GM21515 (cell line): ENCODE data around the gene SNX9.
A peak's percentile ranks its signal among the peaks of the same experiment; 100 is the strongest.
"Not testable (repeated sequence)": the region's sequence is repeated elsewhere in the genome, so short reads cannot be mapped to it uniquely, and the experiment has no call there.

Experiments
- ATAC-seq: cut with Tn5 transposase; IDR thresholded peaks from one replicate; pipeline ENCODE4 v1.9.1; 2021; ENCODE audit not compliant: unreplicated experiment

SNX9 gene

DNA sequence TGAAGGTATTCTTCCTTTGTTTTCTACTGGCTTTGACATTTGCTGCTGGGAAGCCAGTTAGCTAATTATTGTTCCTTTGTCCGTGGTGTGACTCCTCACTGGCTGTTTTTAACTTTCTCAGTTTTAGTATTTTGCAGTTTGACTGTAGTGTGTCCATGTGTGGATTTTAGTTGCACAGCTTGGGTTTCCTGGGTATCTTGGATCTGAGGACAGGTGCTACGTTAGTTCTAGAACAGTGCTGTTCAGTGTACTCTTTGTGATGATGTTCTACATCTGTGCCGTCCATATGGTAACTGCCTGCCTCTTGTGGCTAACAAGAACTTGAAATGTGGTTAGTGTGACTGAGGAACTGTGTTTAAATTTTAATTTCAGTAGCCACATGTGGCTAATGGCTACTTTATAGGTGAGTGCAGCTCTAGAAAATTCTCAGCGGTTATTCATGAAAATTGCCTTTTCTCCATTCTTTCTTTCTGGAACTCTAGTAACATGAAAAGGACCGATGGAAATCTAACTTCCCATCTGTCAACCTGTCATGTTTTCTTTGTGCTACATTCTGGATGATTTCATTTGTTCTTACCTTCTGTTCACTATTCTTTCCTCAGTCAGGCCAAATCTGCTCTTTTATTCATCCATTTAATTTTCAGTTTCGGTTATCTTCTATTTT is 7.4 kb downstream of the SNX9 start:
- peak; percentile 90 for ATAC-seq

- no peak for ATAC-seq
Measured at GRCh38 chr6:157831018-157831369, 7.9 kb downstream of the SNX9 start.

DNA sequence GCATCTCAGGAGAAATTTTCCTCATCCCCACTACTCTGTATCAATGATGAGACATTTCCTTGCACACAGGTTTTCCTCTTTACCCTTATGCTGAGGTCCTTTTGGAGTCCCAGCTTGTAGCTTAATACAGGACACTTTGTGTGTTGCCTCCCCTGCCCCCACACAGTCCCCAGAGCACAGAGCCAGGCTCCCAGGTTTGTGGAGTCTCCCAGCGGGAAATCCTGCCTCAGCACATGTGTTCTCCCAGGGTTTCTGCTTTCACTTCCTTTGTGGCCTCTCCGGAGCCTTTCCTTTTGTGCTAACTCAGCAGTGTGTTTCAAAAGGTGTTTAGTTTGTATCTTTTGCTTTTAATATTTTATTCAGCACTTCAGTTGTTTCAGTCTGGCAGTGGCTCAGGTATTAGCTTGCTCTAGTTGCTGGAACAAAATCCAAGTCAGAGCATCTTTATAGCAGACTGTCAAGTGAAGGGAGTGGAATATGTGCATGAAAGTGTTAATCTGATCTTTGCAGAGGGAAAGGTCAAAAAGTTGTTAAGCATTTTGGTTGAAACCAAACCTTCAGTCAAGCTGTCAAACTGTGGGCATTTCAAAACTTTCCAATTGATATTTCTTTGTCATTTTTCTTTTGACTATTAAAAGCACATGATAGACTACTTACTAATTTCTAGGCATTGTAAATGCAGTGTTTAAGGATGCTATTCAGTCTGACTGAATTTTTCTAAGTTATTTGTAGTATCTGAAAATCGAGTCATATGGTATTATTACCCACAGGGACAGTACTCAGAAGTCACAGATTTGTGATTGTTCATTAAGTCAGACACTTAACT is 8.6 kb downstream of the SNX9 start:
- no peak for ATAC-seq

DNA sequence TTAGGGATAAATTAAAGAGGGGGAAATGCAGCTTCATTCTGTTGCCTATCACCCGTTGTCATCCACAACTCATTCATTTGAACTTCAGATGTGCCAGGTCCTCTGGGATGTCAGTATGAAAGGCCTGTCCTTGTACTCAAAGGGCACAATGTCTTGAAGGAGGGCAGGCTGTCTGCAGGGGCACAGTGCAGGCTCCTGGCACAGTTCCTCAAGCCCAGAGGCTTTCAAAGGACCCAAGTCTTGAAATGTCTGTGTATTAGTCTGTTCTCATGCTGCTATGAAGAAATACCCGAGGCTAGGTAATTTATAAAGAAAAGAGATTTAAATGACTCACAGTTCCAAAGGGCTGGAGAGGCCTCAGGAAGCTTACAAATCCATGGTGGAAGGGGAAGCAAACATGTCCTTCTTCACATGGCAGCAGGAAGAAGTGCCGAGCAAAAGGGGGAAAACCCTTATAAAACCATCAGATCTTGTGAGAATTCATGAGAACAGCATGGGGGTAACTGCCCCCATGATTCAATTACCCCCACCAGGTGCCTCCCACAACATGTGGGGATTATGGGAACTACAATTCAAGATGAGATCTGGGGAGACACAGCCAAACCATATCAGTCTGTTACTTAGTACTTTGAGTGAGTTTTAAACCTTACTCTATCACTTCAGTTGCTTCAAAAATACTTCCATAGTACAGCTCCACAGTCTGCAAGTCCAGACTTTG is 9.4 kb downstream of the SNX9 start:
- ATAC-seq: no peak

DNA sequence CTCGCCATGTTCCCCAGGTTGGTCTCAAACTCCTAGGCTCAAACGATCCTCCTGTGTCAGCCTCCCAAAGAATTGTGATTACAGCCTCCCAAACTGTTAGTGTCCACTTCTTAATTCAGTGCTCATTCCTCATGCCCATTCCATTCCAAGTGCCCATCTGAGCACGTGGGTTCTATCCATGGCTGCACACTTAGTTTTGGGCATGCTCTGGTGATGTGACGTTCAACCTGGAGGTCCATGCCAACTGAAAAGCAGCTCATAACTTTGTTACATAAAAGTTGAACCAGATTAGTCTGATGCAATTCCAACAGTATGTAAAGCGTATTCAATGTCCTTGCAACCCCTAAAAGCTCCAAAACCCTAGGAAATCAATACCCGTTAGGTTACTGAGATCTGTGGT is 11.5 kb downstream of the SNX9 start:
- ATAC-seq: no peak

- no peak for ATAC-seq
Measured at GRCh38 chr6:157838718-157839430, 15.8 kb downstream of the SNX9 start.

- ATAC-seq: no peak
Measured at GRCh38 chr6:157839606-157840005, 16.6 kb downstream of the SNX9 start.

- ATAC-seq: no peak
Measured at GRCh38 chr6:157840261-157840660, 17.2 kb downstream of the SNX9 start.

- ATAC-seq: no peak
Measured at GRCh38 chr6:157840776-157841175, 17.7 kb downstream of the SNX9 start.

DNA sequence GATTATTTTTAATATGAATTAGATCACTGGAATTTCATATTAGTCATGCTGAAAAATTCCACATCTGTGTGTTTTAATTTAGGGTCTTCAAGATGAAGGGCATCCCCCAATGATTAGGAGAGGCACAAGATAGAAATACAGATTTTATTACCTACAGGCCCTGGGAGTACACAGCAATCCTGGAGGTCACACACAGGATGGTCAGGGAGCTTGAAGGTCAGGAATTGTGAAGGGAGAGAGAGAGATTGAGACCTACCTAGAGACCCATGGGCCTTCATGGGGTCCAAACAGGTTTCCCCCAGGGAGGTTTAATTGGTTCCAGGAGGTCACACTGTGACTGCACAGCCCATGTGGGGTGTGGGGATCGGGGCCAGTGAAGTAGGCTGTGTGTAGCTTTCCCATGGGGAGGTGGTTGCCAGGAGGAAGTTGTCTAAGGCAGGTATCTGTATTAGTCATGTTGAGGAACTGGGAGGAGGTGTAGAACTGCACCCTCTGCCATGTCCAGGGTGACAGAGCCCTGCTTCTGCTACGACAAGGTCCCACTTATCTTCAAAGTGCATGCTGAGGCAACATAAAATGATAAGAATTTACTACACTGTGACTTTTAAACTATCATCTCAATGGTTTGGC is 18.3 kb downstream of the SNX9 start:
- peak; percentile 77 for ATAC-seq

DNA sequence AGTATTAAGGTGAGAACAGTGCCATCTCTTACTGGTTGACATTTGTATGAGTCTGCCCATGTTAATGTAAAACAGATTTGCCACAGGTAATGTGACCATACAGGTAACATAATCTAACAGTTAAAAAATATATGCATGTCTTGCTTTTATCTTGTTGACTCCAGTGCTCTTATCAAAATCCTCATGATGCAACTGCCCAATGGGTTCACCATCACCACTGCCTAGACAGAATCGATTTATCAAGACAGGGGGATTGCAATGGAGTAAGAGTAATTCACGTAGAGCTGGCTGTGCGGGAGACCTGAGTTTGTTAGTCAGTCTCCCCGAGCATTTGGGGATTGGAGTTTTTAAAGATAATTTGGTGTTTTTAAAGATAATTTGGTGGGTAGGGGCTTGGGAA is 19.2 kb downstream of the SNX9 start:
- no peak for ATAC-seq

- ATAC-seq: not testable (repeated sequence)
Measured at GRCh38 chr6:157844196-157844595, 21.1 kb downstream of the SNX9 start.

GRCh38 chr6:157845493-157846259 is 22.6 kb downstream of the SNX9 start:
- ATAC-seq: no peak

DNA sequence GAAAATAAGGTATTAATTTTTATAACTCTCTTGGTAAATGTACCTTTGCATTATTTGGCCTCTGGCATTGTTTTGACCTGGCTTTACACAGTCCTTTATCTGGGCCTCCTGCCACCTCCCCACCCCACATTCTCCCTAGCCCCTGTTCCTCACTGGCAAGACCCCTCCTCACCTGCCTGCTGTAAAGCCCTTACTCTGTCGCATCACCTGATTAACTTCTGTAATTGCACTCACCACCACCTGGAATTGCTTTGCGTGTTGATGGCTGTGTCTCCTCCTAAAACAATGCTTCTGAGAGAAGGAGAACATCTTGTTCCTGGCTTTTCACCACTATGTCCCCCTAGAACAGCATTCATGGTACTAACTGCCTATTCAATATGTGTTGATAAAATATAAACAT is 24.8 kb downstream of the SNX9 start:
- ATAC-seq: no peak

DNA sequence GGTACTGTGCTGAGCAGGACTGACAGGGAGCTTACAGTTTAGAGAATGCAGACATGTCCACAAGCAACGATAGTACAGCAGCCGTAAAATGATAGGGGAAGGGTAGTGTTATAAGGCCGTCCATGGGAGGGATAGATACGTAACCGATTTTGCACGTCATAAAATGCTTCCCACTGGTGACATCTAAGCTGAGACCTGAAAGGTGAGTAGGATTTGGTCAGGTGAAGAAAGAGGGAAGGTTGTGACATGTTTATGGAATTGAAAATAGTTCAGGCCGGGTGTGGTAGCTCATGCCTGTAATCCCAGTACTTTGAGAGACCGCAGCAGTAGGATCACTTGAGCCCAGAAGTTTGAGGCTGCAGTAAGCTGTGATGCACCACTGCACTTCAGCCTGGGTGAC is 25.6 kb downstream of the SNX9 start:
- ATAC-seq: no peak

GRCh38 chr6:157849288-157850017 is 26.4 kb downstream of the SNX9 start:
- ATAC-seq: no peak

DNA sequence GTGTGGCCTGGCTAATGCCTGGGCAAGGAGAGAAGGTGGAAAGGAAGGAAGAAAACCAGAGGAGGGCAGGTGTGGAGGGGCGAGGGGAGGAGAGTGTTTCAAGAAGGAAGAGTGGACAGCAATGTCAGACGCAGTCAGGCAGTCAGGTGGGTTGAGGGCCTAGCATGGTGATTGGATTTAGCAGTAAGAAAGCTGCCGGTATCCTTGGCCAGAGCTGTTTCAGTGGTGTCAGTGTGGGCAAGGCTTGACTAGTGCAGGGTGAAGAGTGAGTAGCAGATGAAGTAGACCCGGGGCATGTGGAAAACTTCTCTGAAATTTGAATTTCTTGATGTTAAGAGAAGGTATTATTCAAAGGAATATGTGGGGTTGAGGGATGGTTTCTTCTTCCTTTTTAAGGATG is 27.0 kb downstream of the SNX9 start:
- ATAC-seq: no peak

DNA sequence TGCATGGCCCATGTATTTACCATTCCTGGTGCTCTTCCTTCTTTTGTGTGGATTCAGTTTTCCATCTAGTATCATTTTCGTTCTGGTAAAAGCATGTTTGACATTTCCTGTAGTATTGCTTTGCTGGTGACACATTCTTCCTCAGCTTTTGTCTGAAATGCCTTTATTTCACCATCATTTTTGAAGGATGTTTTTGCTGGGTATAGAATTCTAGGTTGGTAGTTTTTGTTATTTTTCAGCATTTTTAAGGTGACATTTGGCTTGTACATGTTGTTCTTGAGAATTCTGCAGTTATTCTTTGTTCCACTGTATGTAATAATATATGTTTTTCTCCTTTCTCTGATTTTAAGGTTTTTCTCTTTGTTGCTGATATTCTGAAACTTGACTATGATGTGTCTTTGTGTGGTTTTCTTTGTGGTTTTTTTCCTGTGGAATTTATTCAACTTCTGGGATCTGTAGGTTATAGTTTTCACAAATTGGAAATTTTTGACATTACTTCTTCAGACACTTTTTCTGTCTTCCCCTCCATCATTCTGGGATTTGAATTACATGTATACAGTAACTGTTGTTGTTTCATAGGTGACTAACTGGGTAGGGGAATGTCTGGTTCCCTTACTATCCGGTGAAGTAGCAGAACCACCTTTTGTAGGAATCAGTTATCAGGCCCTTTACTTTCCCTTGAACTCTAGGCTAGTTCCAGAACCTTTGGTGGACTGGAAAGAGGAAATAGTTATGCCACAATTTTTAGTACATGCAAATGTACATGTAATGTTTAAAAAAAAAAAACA is 30.2 kb downstream of the SNX9 start:
- ATAC-seq: no peak
